ENCODE measurements around the gene CCDC136.

Gene CCDC136

DNA sequence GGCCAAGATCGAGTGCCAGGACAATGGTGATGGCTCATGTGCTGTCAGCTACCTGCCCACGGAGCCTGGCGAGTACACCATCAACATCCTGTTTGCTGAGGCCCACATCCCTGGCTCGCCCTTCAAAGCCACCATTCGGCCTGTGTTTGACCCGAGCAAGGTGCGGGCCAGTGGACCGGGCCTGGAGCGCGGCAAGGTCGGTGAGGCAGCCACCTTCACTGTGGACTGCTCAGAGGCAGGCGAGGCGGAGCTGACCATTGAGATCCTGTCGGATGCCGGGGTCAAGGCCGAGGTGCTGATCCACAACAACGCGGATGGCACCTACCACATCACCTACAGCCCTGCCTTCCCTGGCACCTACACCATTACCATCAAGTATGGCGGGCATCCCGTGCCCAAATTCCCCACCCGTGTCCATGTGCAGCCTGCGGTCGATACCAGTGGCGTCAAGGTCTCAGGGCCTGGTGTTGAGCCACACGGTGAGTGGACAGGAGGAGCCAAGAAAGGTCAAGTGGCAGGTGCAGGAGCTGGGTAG is 53.1 kb downstream of the CCDC136 start:
- Histone ChIP-seq H3K36me3 (ENCODE audit: control insufficient read depth, insufficient read depth, low read length) (peaks cover 43% of the 10 kb centered on the region), H3K9me3 (ENCODE audit: control insufficient read depth, insufficient read depth, low read length) (no peaks in the 10 kb centered on the region), H3K9ac (ENCODE audit: low read depth, low read length) (no peak overlapping the region), H3K4me1 (ENCODE audit: control insufficient read depth, insufficient read depth, low read length) (peaks cover 2% of the 10 kb centered on the region), H3K27me3 (ENCODE audit: control insufficient read depth, insufficient read depth, low read length) (no peaks in the 10 kb centered on the region), H3K4me3 (ENCODE audit: low read depth, low read length) (no peak overlapping the region)

DNA sequence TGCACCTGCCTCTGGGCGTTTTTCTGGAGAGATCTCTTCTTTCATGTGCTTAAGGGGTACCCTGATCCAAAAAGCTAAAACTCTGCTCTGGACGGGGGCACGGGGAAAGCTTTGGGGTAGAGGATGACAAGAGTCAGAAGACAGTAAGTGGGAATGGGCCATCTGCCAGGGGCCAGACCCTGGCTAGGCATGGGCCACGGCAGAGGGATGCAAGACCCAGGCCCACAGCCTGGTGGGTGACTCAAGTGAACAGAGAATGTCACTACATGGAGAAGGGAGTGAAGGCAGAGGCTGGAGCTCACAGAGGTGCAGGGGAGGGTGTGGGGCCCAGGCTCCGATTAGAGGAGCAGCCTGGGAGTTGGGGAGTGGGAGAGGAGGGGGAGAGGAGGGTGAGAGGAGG is 53.7 kb downstream of the CCDC136 start:
- Histone ChIP-seq H3K36me3 (ENCODE audit: control insufficient read depth, insufficient read depth, low read length) (peaks cover 45% of the 10 kb centered on the region), H3K4me1 (ENCODE audit: control insufficient read depth, insufficient read depth, low read length) (peaks cover 2% of the 10 kb centered on the region), H3K9ac (ENCODE audit: low read depth, low read length) (no peak overlapping the region), H3K4me3 (ENCODE audit: low read depth, low read length) (no peak overlapping the region), H3K9me3 (ENCODE audit: control insufficient read depth, insufficient read depth, low read length) (no peaks in the 10 kb centered on the region), H3K27me3 (ENCODE audit: control insufficient read depth, insufficient read depth, low read length) (no peaks in the 10 kb centered on the region)

- Histone ChIP-seq H3K9me3 (ENCODE audit: control insufficient read depth, insufficient read depth, low read length) (no peaks in the 10 kb centered on the region), H3K9ac (ENCODE audit: low read depth, low read length) (no peak overlapping the region), H3K4me3 (ENCODE audit: low read depth, low read length) (no peak overlapping the region), H3K4me1 (ENCODE audit: control insufficient read depth, insufficient read depth, low read length) (peaks cover 2% of the 10 kb centered on the region), H3K36me3 (ENCODE audit: control insufficient read depth, insufficient read depth, low read length) (peaks cover 50% of the 10 kb centered on the region), H3K27me3 (ENCODE audit: control insufficient read depth, insufficient read depth, low read length) (no peaks in the 10 kb centered on the region)
Observed at GRCh38 chr7:128845987-128846386, 54.2 kb downstream of the CCDC136 start.

DNA sequence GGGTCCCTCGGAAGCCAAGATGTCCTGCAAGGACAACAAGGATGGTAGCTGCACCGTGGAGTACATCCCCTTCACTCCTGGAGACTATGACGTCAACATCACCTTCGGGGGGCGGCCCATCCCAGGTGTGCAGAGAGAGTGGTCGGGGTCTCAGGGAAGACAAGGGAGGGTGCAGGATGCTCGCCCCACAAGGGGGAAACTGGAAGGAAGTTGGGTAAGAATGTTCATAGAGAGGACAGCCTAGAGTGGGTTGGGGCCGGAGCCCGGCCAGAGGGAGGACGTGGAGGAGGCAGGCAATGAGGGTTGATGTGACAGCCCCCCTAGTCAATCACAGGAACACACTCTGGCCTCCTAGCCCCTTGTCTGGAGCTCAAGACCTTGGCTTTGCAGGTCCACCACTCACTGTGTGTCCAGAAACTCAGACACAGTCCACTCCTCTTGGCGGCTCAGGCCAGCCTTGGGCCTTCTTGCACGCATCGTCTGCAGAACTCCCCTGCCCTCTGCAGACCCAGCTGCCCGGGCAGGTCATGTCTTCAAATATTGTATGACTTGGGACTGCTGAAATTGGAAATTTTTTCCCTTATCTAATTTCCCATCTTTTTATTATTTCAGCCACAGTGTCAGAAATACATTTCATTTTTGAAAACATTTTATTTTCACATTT is 55.1 kb downstream of the CCDC136 start:
- H3K9me3 ChIP-seq (ENCODE audit: control insufficient read depth, insufficient read depth, low read length): no peaks in the 10 kb centered on the region
- H3K9ac ChIP-seq (ENCODE audit: low read depth, low read length): no peak overlapping the region
- H3K4me3 ChIP-seq (ENCODE audit: low read depth, low read length): no peak overlapping the region
- no peaks in the 10 kb centered on the region for H3K27me3 ChIP-seq (ENCODE audit: control insufficient read depth, insufficient read depth, low read length)
- no peaks in the 10 kb centered on the region for H3K4me1 ChIP-seq (ENCODE audit: control insufficient read depth, insufficient read depth, low read length)
- peaks cover 57% of the 10 kb centered on the region for H3K36me3 ChIP-seq (ENCODE audit: control insufficient read depth, insufficient read depth, low read length)

DNA sequence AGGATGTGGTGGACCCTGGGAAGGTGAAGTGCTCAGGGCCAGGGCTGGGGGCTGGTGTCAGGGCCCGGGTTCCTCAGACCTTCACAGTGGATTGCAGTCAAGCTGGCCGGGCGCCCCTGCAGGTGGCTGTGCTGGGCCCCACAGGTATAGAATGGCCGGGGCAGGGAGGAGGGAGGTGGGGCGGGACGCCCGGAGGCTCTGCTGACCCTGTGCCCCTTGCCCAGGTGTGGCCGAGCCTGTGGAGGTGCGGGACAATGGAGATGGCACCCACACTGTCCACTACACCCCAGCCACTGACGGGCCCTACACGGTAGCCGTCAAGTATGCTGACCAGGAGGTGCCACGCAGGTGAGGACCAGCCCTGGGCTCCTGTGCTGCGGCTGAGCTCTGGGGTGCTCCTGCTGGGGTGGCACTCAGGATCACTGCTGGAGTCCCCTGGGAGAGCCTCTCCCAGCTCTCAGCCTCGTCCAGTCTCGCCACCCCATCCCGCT is 56.0 kb downstream of the CCDC136 start:
- Histone ChIP-seq H3K36me3 (ENCODE audit: control insufficient read depth, insufficient read depth, low read length) (peaks cover 56% of the 10 kb centered on the region), H3K9ac (ENCODE audit: low read depth, low read length) (no peak overlapping the region), H3K9me3 (ENCODE audit: control insufficient read depth, insufficient read depth, low read length) (no peaks in the 10 kb centered on the region), H3K27me3 (ENCODE audit: control insufficient read depth, insufficient read depth, low read length) (no peaks in the 10 kb centered on the region), H3K4me3 (ENCODE audit: low read depth, low read length) (no peak overlapping the region), H3K4me1 (ENCODE audit: control insufficient read depth, insufficient read depth, low read length) (no peaks in the 10 kb centered on the region)

- Histone ChIP-seq H3K4me1 (ENCODE audit: control insufficient read depth, insufficient read depth, low read length) (no peaks in the 10 kb centered on the region), H3K27me3 (ENCODE audit: control insufficient read depth, insufficient read depth, low read length) (no peaks in the 10 kb centered on the region), H3K9me3 (ENCODE audit: control insufficient read depth, insufficient read depth, low read length) (no peaks in the 10 kb centered on the region), H3K36me3 (ENCODE audit: control insufficient read depth, insufficient read depth, low read length) (peaks cover 54% of the 10 kb centered on the region), H3K4me3 (ENCODE audit: low read depth, low read length) (no peak overlapping the region), H3K9ac (ENCODE audit: low read depth, low read length) (no peak overlapping the region)
Observed at GRCh38 chr7:128848289-128849155, 56.8 kb downstream of the CCDC136 start.

- H3K4me1 ChIP-seq (ENCODE audit: control insufficient read depth, insufficient read depth, low read length): no peaks in the 10 kb centered on the region
- peaks cover 57% of the 10 kb centered on the region for H3K36me3 ChIP-seq (ENCODE audit: control insufficient read depth, insufficient read depth, low read length)
- H3K27me3 ChIP-seq (ENCODE audit: control insufficient read depth, insufficient read depth, low read length): no peaks in the 10 kb centered on the region
- H3K9ac ChIP-seq (ENCODE audit: low read depth, low read length): no peak overlapping the region
- H3K4me3 ChIP-seq (ENCODE audit: low read depth, low read length): no peak overlapping the region
- H3K9me3 ChIP-seq (ENCODE audit: control insufficient read depth, insufficient read depth, low read length): no peaks in the 10 kb centered on the region
Observed at GRCh38 chr7:128849156-128849515, 57.4 kb downstream of the CCDC136 start.

GRCh38 chr7:128849804-128850490 is 58.2 kb downstream of the CCDC136 start:
- no peaks in the 10 kb centered on the region for H3K4me1 ChIP-seq (ENCODE audit: control insufficient read depth, insufficient read depth, low read length)
- H3K9me3 ChIP-seq (ENCODE audit: control insufficient read depth, insufficient read depth, low read length): no peaks in the 10 kb centered on the region
- no peaks in the 10 kb centered on the region for H3K27me3 ChIP-seq (ENCODE audit: control insufficient read depth, insufficient read depth, low read length)
- H3K9ac ChIP-seq (ENCODE audit: low read depth, low read length): no peak overlapping the region
- no peak overlapping the region for H3K4me3 ChIP-seq (ENCODE audit: low read depth, low read length)
- peaks cover 60% of the 10 kb centered on the region for H3K36me3 ChIP-seq (ENCODE audit: control insufficient read depth, insufficient read depth, low read length)

- Histone ChIP-seq H3K4me1 (ENCODE audit: control insufficient read depth, insufficient read depth, low read length) (no peaks in the 10 kb centered on the region), H3K4me3 (ENCODE audit: low read depth, low read length) (no peak overlapping the region), H3K9me3 (ENCODE audit: control insufficient read depth, insufficient read depth, low read length) (no peaks in the 10 kb centered on the region), H3K27me3 (ENCODE audit: control insufficient read depth, insufficient read depth, low read length) (no peaks in the 10 kb centered on the region), H3K36me3 (ENCODE audit: control insufficient read depth, insufficient read depth, low read length) (peaks cover 62% of the 10 kb centered on the region), H3K9ac (ENCODE audit: low read depth, low read length) (no peak overlapping the region)
Observed at GRCh38 chr7:128852537-128853254, 60.9 kb downstream of the CCDC136 start.

DNA sequence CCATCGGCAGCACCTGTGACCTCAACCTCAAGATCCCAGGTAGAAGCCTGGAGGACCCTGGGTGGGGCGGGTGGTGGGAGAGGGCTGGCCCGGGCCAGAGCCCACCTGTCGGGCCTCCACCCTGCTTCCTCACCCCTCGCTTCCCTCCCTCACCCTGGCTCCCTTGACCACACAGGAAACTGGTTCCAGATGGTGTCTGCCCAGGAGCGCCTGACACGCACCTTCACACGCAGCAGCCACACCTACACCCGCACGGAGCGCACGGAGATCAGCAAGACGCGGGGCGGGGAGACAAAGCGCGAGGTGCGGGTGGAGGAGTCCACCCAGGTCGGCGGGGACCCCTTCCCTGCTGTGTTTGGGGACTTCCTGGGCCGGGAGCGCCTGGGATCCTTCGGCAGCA is 62.0 kb downstream of the CCDC136 start:
- Histone ChIP-seq H3K27me3 (ENCODE audit: control insufficient read depth, insufficient read depth, low read length) (no peaks in the 10 kb centered on the region), H3K4me3 (ENCODE audit: low read depth, low read length) (no peak overlapping the region), H3K9ac (ENCODE audit: low read depth, low read length) (no peak overlapping the region), H3K4me1 (ENCODE audit: control insufficient read depth, insufficient read depth, low read length) (no peaks in the 10 kb centered on the region), H3K9me3 (ENCODE audit: control insufficient read depth, insufficient read depth, low read length) (no peaks in the 10 kb centered on the region), H3K36me3 (ENCODE audit: control insufficient read depth, insufficient read depth, low read length) (peaks cover 63% of the 10 kb centered on the region)

DNA sequence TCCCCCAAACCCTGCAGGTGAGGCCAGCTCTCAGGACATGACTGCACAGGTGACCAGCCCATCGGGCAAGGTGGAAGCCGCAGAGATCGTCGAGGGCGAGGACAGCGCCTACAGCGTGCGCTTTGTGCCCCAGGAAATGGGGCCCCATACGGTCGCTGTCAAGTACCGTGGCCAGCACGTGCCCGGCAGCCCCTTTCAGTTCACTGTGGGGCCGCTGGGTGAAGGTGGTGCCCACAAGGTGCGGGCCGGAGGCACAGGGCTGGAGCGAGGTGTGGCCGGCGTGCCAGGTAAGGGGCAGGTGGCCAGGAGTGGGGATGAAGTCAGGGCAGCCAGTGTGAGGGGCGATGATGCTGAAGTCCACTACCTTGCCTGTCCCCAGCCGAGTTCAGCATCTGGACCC is 62.6 kb downstream of the CCDC136 start:
- Histone ChIP-seq H3K4me1 (ENCODE audit: control insufficient read depth, insufficient read depth, low read length) (no peaks in the 10 kb centered on the region), H3K9ac (ENCODE audit: low read depth, low read length) (no peak overlapping the region), H3K36me3 (ENCODE audit: control insufficient read depth, insufficient read depth, low read length) (peaks cover 57% of the 10 kb centered on the region), H3K9me3 (ENCODE audit: control insufficient read depth, insufficient read depth, low read length) (no peaks in the 10 kb centered on the region), H3K4me3 (ENCODE audit: low read depth, low read length) (no peak overlapping the region), H3K27me3 (ENCODE audit: control insufficient read depth, insufficient read depth, low read length) (no peaks in the 10 kb centered on the region)

Data from iPS-15b (cell line).